Fibroblast of the conjunctiva (primary cell): Measurements from ENCODE around the gene PRKCZ.

Experiments used
- DNase-seq: peaks from one replicate; pipeline ENCODE4 v3.0.0-alpha.2; 2010; ENCODE audit warnings: low read depth

Gene PRKCZ

GRCh38 chr1:2049718-2050431 lies at the start of gene PRKCZ:
PRKCZ (plus strand) TSS chr1:2050411; CDS start chr1:2050631, 220 bp downstream.
- DNase-seq: no peak

GRCh38 chr1:2000432-2000831 lies 49.8 kb upstream of the PRKCZ start:
- no peak for DNase-seq

- DNase-seq: no peak
Observed at GRCh38 chr1:2000850-2001249, 49.4 kb upstream of the PRKCZ start.

DNA sequence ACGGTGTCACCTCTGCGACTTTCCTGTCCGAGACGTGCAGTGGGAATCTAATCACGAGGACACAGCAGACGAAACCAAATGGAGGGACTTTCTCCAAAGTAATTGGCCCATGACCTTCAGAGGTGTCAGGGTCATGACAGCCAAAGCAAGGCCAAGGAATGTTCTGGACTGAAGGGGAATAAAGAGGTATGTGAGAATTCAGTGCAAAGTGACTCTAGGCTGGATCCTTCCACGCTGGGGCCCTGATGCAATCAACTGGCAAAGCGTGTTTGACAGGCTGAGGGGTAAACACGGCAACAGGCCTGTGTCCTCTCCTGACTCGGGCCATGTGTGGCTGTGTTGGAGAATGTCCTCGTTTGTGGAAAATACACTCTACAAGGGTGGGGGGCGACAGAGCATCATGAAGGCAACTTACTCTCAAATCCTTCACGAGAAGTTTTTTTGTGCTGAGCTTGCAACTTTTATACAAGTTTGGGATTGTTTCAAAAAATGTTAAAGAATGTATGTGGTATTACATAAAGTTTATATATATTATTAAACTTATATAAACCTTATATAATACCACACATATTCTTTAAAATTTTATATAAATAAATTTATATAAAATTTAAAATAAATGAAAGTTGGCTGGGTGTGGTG lies 48.3 kb upstream of the PRKCZ start:
- DNase-seq: no peak

DNA sequence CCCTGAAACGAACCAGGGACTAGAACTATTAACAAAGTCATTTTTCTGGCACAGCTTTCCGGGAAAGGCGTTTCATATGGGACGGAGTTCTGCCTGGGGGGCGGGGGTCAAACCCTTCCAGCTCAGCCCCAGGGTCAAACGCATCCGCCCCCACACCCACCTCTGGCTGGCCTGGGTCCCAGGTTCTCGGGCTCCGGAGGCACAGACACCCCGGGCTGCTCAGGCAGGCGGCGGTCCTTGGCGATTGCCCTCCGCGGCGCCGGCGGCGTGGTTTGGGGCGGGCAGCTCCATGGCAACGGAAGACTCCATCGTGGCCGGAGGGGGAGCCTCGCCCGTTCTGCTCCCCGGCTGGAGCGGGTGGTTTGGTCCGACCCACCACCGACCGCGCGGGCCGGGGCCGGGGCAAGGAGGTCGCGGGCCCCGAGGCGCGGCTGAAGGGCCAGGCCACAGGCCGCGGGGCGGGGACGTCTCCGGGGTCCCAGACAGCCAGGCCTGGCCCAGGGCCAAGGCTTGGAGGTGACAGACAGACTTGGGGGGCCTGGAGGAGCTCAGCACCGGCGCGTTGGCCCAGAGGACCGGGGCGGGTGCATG lies 46.6 kb upstream of the PRKCZ start, which contains the start of gene CFAP74:
Gene CFAP74 (minus strand): TSS at position 246 of the 591 bp plus-strand sequence. CDS start 12,830 bp downstream, outside the sequence.
- peak; percentile 16 for DNase-seq

GRCh38 chr1:2004856-2005255 lies 45.4 kb upstream of the PRKCZ start:
- DNase-seq: no peak

- DNase-seq: no peak
Observed at GRCh38 chr1:2009101-2010053, 40.8 kb upstream of the PRKCZ start.

DNA sequence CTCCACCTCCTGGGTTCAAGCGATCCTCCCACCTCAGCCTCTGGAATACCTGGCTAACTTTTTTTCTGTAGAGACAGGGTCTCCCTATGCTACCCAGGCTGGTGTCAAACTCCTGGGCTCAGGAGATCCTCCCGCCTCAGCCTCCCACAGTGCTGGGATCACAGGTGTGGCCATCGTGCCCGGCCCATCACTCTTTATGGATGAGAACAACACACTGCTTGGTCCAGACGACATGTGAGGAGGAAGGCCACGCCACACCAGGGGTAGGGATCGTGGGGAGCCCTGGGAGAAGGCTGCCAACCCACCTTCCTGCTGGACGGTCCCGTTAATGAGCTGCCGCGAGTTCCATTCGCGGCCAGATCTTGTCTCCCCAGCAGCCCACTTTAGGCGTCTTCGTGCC lies 36.0 kb upstream of the PRKCZ start:
- DNase-seq: no peak

DNA sequence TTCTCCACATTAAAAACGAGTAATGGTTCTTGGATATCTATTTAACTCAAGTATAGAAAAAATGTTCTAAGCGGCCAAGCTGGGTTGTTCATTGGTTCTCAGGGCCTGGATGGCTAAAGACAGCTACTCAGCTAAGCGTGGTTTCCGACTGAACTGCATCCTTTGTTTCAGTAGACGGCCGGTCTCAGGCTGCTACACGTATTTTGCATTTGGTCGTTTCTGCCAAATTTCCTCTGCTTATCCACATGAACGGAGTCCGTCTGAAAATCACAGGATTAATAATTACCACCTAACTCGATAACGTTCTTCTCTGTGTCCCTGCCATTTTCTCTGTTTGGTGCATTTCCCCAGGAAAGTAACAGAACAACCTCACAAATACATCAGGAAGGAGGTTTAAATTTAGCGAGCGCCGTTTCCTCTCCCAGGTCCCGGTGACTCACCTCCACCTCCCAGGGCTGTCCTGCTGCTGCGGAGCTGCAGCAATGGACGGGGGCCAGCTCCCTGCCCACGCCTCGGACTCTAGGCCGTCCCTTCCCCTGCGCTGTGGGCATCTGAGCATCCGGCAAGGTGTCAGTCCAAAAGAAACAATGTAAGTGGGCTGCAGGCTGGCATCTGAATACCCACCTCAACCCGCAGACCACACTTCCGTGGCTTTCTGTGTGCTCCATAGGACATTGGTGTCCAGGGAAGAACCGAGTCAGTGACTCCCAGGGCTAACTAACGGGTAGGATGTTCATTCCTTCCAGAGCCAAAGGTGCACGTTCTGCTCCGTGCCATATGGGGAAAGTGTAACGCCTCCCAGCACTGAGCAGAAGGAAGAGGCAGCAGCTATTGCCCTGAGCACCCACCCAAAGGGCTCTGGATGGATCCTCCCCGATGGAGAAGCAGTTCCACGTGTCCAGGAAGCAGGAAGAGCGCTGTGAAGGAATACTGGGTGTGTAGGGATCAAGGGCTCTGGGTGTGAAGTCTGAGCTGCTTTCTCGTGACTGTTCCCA lies 35.2 kb upstream of the PRKCZ start:
- no peak for DNase-seq

GRCh38 chr1:2016123-2016522 lies 34.1 kb upstream of the PRKCZ start:
- no peak for DNase-seq

DNA sequence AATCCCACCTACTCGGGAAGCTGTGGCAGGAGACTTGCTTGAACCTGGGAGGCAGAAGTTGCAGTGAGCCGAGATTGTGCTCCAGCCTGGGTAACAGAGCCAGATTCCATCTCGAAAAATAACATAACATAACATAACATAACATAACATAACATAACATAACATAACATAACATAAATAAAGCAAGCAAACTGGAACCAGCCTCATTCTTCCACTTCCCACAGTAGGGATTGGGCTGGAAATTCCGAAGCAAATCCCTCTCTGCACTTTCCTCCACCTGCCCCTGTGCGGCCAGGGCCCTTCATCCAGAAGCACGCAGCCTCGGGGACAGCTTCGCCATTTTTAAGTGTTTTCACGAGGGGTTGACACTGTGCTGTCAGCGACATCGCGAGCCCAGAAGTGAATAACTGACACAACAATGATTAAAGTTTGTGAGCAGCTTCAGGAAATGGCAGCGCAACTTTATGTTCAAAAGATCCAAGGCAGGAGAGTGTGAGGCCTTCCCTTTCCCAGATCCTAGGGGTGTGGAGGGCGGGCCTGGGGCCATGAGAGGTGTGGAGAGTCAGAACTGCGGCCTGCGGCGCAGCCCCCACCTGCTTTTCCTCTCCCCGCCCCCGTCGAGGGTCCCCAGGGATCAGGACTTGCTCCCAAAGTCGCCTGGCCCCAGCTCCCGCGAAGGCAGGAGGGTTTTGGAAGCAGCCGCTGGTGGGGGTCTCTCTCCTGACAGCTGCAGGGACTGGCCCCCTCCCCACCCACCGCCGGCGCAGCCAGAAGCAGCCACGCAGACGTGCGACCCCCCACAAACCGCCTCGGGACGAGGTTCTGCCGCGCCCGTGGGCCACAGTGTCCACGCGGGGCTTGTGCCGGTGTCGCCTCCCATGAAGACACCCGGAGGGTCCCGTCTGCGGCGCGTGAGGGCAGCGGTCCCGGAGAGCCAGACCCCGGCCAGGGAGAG lies 31.7 kb upstream of the PRKCZ start:
- DNase-seq: no peak

DNA sequence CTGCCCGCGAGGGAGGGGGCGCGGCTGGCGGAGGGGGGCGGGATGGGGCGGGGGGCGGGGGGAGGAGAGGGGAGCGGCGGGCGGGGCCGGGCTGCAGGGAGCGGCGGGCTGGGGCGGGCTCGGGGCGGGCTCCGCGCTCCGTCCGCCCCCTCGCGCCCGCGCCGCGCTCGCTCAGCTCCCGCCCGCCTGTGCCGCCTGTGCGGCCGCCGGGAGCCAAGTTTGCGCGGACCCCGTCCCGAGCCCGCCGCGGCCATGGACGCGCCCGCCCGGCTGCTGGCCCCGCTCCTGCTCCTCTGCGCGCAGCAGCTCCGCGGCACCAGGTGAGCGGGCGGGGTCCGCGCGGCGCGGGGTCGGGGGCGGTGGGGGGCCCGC lies 31.1 kb upstream of the PRKCZ start, which contains the start of gene GABRD:
Gene GABRD (plus strand): TSS at position 174 of the 372 bp plus-strand sequence. CDS start 79 bp downstream, at position 253.
- DNase-seq: no peak

GRCh38 chr1:2019571-2020309 lies 30.5 kb upstream of the PRKCZ start:
- no peak for DNase-seq

DNA sequence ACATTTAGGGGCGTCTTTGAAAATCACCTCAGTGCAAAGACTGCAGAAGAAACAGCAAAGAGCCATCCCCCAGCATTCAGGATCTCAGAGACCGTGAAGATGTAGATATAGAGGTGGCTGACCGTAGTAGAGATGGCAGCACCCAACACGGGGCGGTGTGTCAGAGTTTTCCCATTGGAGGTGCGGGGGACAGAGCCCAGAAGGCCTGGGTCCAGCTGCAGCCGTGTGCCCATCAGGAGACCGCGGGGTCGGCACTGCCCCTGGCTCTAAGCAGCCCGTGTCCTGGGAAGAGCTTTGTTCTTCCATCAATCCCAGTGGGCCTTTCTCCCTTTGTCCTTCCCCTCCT lies 29.9 kb upstream of the PRKCZ start:
- no peak for DNase-seq

- DNase-seq: no peak
Observed at GRCh38 chr1:2021550-2021949, 28.7 kb upstream of the PRKCZ start.

GRCh38 chr1:2022063-2022770 lies 28.0 kb upstream of the PRKCZ start:
- no peak for DNase-seq

DNA sequence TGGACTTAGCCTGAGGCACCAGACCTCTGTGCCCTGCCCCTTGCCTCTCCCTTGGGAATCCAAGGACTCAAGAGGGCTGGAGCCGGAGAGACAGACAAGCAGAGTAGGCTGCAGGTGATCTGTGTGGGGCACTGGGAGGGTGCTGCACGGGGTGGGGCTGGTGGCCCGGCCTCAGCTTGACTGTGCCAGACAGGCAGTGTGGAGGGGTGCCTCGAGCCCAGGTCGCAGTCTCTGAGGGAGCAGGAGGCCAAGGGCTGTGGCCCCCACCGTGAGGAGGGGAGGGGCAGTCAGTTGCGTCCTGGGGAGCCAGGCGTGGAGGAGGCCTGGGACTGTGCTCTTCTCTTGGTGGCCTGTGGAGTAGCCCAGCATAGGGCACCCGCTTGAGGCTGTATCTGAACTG lies 27.0 kb upstream of the PRKCZ start:
- no peak for DNase-seq

GRCh38 chr1:2024451-2024850 lies 25.8 kb upstream of the PRKCZ start:
- DNase-seq: no peak
